ENCODE measurements around the gene PCCB.
"Not testable (repeated sequence)": the region's sequence is repeated elsewhere in the genome, so short reads cannot be mapped to it uniquely, and the experiment has no call there.

PCCB gene

GRCh38 chr3:136330900-136331299, 80.8 kb downstream of the PCCB start:
- no peak for DNase-seq

- no peak for DNase-seq
Measured at GRCh38 chr3:136332302-136332701, 82.2 kb downstream of the PCCB start.

GRCh38 chr3:136332776-136333175, 82.6 kb downstream of the PCCB start:
- DNase-seq = no peak

- DNase-seq = no peak
Measured at GRCh38 chr3:136334209-136334608, 84.1 kb downstream of the PCCB start.

- DNase-seq = not testable (repeated sequence)
Measured at GRCh38 chr3:136334726-136335125, 84.6 kb downstream of the PCCB start.

GRCh38 chr3:136336329-136337100, 86.4 kb downstream of the PCCB start:
- no peak for DNase-seq

GRCh38 chr3:136343446-136343845, 93.3 kb downstream of the PCCB start:
- no peak for DNase-seq

GRCh38 chr3:136343873-136344555, 93.9 kb downstream of the PCCB start:
- DNase-seq = no peak

- DNase-seq = no peak
Measured at GRCh38 chr3:136346486-136346885, 96.3 kb downstream of the PCCB start.

GRCh38 chr3:136350132-136350531, 100.0 kb downstream of the PCCB start:
- no peak for DNase-seq

GRCh38 chr3:136350557-136350956, 100.4 kb downstream of the PCCB start:
- DNase-seq = no peak

GRCh38 chr3:136351351-136351750, 101.2 kb downstream of the PCCB start:
- no peak for DNase-seq

- DNase-seq = no peak
Measured at GRCh38 chr3:136351905-136352304, 101.8 kb downstream of the PCCB start.

- no peak for DNase-seq
Measured at GRCh38 chr3:136353461-136353860, 103.3 kb downstream of the PCCB start.

- no peak for DNase-seq
Measured at GRCh38 chr3:136366289-136366688, 116.1 kb downstream of the PCCB start.

- not testable (repeated sequence) for DNase-seq
Measured at GRCh38 chr3:136375800-136376199, 125.7 kb downstream of the PCCB start.

- no peak for DNase-seq
Measured at GRCh38 chr3:136377508-136377907, 127.4 kb downstream of the PCCB start.

GRCh38 chr3:136378011-136378410, 127.9 kb downstream of the PCCB start:
- no peak for DNase-seq

Measured in activated effector memory CD4-positive, alpha-beta T cell treated with anti-CD3 and anti-CD28 coated beads, Interleukin-2, amount 50 U/mL, for 16 hours (primary cell).